ENCODE results near the gene SIGLEC11. TPM values are rescaled to one million over a fixed set of nuclear protein-coding genes. Genes with fewer than 3 reads are reported as not detected.

SIGLEC11 gene
- total RNA-seq, 1 experiment from 2014 or later = not detected

GRCh38 chr19:49988433-49988832 lies 27.5 kb upstream of the SIGLEC11 start:
- no TSS peak for BruUV-seq (replicated peaks)
- Mint-ChIP-seq H3K27me3 (ENCODE audit: unreplicated experiment) (no peaks in the 10 kb centered on the region), H3K9me3 (ENCODE audit: low read depth, unreplicated experiment) (no peaks in the 10 kb centered on the region), H3K27ac (ENCODE audit: unreplicated experiment) (no peak overlapping the region), H3K4me1 (ENCODE audit: low read depth, unreplicated experiment) (no peaks in the 10 kb centered on the region), H3K36me3 (ENCODE audit: insufficient read depth, unreplicated experiment) (peaks cover 26% of the 10 kb centered on the region), H3K4me3 (ENCODE audit: low read depth, unreplicated experiment) (no peak overlapping the region)
- intact Hi-C loops (cut with micrococcal nuclease; ENCODE audit: unreplicated experiment) = no loop called here
- CTCF ChIA-PET = interaction anchor here (0.5 to 0.6 kb wide), 3 partner anchors 24 to 309 kb away, joined by 3 read pairs; no protein-coding TSS in a partner anchor
- DNase-seq = no peak
- no peak for TF ChIP-seq CTCF (IDR thresholded peaks at IDR 0.05; ENCODE audit: unreplicated experiment)

GRCh38 chr19:49988007-49988406 lies 27.0 kb upstream of the SIGLEC11 start:
- intact Hi-C loops (cut with micrococcal nuclease; ENCODE audit: unreplicated experiment) = no loop called here
- Mint-ChIP-seq H3K36me3 (ENCODE audit: insufficient read depth, unreplicated experiment) (peaks cover 24% of the 10 kb centered on the region), H3K4me1 (ENCODE audit: low read depth, unreplicated experiment) (no peaks in the 10 kb centered on the region), H3K27me3 (ENCODE audit: unreplicated experiment) (no peaks in the 10 kb centered on the region), H3K4me3 (ENCODE audit: low read depth, unreplicated experiment) (no peak overlapping the region), H3K9me3 (ENCODE audit: low read depth, unreplicated experiment) (no peaks in the 10 kb centered on the region), H3K27ac (ENCODE audit: unreplicated experiment) (no peak overlapping the region)
- no peak for TF ChIP-seq CTCF (IDR thresholded peaks at IDR 0.05; ENCODE audit: unreplicated experiment)
- no peak for DNase-seq
- CTCF ChIA-PET = no interaction called here
- BruUV-seq (replicated peaks) = no TSS peak

GRCh38 chr19:49987159-49987698 lies 26.3 kb upstream of the SIGLEC11 start:
- no TSS peak for BruUV-seq (replicated peaks)
- CTCF ChIA-PET = no interaction called here
- no peak overlapping the region for H3K4me3 Mint-ChIP-seq (ENCODE audit: low read depth, unreplicated experiment)
- no peak for TF ChIP-seq CTCF (IDR thresholded peaks at IDR 0.05; ENCODE audit: unreplicated experiment)
- no peaks in the 10 kb centered on the region for H3K9me3 Mint-ChIP-seq (ENCODE audit: low read depth, unreplicated experiment)
- intact Hi-C loops (cut with micrococcal nuclease; ENCODE audit: unreplicated experiment) = no loop called here
- H3K27ac Mint-ChIP-seq (ENCODE audit: unreplicated experiment) = peak overlapping the region; percentile 51
- peak; percentile 80 for DNase-seq
- H3K27me3 Mint-ChIP-seq (ENCODE audit: unreplicated experiment) = no peaks in the 10 kb centered on the region
- no peaks in the 10 kb centered on the region for H3K4me1 Mint-ChIP-seq (ENCODE audit: low read depth, unreplicated experiment)
- peaks cover 23% of the 10 kb centered on the region for H3K36me3 Mint-ChIP-seq (ENCODE audit: insufficient read depth, unreplicated experiment)

GRCh38 chr19:49986354-49986753 lies 25.4 kb upstream of the SIGLEC11 start:
- no TSS peak for BruUV-seq (replicated peaks)
- Mint-ChIP-seq H3K9me3 (ENCODE audit: low read depth, unreplicated experiment) (no peaks in the 10 kb centered on the region), H3K27me3 (ENCODE audit: unreplicated experiment) (no peaks in the 10 kb centered on the region), H3K4me1 (ENCODE audit: low read depth, unreplicated experiment) (no peaks in the 10 kb centered on the region), H3K36me3 (ENCODE audit: insufficient read depth, unreplicated experiment) (peaks cover 28% of the 10 kb centered on the region), H3K4me3 (ENCODE audit: low read depth, unreplicated experiment) (no peak overlapping the region), H3K27ac (ENCODE audit: unreplicated experiment) (no peak overlapping the region)
- CTCF ChIA-PET = no interaction called here
- intact Hi-C loops (cut with micrococcal nuclease; ENCODE audit: unreplicated experiment) = no loop called here
- no peak for TF ChIP-seq CTCF (IDR thresholded peaks at IDR 0.05; ENCODE audit: unreplicated experiment)
- no peak for DNase-seq
